DMS 273 (cell line): Measurements from ENCODE around the gene TUBA3C.
A peak's percentile ranks its signal among the peaks of the same experiment; 100 is the strongest.

Source experiments
- DNase-seq: peaks from one replicate; lab custom pipeline; 2025; ENCODE audit not compliant: unreplicated experiment; lab: John Stamatoyannopoulos, UW

Gene TUBA3C

GRCh38 chr13:19169496-19169895 lies 12.1 kb downstream of the TUBA3C start:
- DNase-seq = no peak

GRCh38 chr13:19161308-19161707 lies 20.3 kb downstream of the TUBA3C start:
- DNase-seq = no peak

GRCh38 chr13:19159761-19160420 lies 21.7 kb downstream of the TUBA3C start:
- DNase-seq = no peak

GRCh38 chr13:19159181-19159580 lies 22.4 kb downstream of the TUBA3C start:
- DNase-seq = no peak

- no peak for DNase-seq
Measured at GRCh38 chr13:19158526-19159174, 23.0 kb downstream of the TUBA3C start.

- DNase-seq = no peak
Measured at GRCh38 chr13:19158006-19158405, 23.6 kb downstream of the TUBA3C start.

- DNase-seq = no peak
Measured at GRCh38 chr13:19157461-19157860, 24.2 kb downstream of the TUBA3C start.

GRCh38 chr13:19156013-19156825 lies 25.4 kb downstream of the TUBA3C start:
- no peak for DNase-seq

GRCh38 chr13:19155321-19155861 lies 26.2 kb downstream of the TUBA3C start:
- no peak for DNase-seq

- DNase-seq = no peak
Measured at GRCh38 chr13:19154843-19155242, 26.8 kb downstream of the TUBA3C start.

- peak; percentile 51 for DNase-seq
Measured at GRCh38 chr13:19153782-19154450, 27.7 kb downstream of the TUBA3C start.

- DNase-seq = no peak
Measured at GRCh38 chr13:19152403-19152802, 29.2 kb downstream of the TUBA3C start.

- no peak for DNase-seq
Measured at GRCh38 chr13:19151581-19152263, 29.9 kb downstream of the TUBA3C start.

- no peak for DNase-seq
Measured at GRCh38 chr13:19150712-19151228, 30.9 kb downstream of the TUBA3C start.

- DNase-seq = no peak
Measured at GRCh38 chr13:19150226-19150625, 31.4 kb downstream of the TUBA3C start.

- no peak for DNase-seq
Measured at GRCh38 chr13:19148561-19148960, 33.1 kb downstream of the TUBA3C start.
